Muscle of arm (tissue), 12 donors: ENCODE measurements around the gene SKAP2. TPM values are rescaled to one million over a fixed set of nuclear protein-coding genes. Genes with fewer than 3 reads are reported as not detected.

Source experiments
- DNase-seq: peaks from one replicate; pipeline ENCODE4 v3.0.0-alpha.2; 2013
- polyA plus RNA-seq, 12 donors: library from polyadenylated mRNA; unstranded; fragments of 120-200 nt; gene quantifications; one replicate each; pipeline ENCODE4 v1.2.1, GENCODE V29; 2013; ENCODE audit not compliant: insufficient read length in 12 of 12

The SKAP2 gene
- polyA plus RNA-seq, 12 donors, result 11.8 to 24.6 (median 16.6) TPM; not detected in 1

DNA sequence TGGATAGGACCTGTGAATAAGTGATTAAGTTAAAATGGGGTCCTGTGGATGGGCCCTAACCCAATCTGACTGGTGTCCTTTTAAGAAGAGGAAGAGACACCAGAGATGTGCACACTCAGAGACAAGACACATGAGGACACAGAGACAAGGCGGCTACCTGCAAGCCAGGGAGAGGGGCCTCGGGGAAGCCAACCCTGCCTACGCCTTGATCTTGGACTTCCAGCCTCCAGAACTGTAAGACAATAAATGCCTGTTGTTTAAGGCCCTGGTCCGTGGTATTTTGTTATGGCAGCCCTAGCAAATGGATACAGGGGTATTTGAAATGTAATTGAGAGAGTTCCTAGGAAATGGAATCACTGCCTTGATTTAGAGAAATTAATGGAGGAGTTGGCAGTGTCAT, 225.3 kb downstream of the SKAP2 start:
- no peak for DNase-seq

DNA sequence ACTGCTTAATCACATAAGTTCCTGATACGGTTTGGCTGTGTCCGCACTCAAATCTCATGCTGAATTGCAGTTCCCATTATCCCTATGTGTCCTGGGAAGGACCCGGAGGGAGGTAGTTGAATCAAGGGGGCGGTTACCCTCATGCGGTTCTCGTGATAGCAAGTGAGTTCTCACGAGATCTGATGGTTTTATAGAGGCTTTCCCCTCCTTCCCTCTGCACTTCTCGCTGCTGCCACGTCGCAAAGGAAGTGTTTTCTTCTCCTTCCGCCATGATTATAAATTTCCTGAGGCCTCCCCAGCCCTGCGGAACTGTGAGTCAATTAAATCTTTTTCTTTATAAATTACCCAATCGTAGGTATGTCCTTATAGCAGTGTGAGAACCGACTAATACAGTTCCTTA, 226.2 kb downstream of the SKAP2 start:
- DNase-seq, result no peak

DNA sequence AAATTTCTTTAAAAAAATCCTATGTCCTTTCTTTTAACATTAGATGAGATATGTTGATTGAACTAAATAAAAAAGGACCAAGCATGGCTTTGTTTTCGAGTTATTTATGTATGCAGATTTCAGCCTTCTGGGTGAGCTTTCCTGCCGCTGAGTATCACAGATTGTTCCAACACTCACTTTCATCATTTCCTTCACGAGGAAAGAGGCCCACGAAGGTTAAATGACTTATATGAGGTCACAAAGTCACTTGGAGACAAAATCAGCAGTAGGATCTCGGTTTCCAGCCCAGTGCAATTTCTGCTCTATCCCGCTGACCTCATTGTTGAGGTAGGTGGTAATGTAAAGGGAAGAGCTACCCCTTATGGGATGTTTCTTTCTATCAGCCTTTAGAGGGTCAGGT, 226.8 kb downstream of the SKAP2 start:
- no peak for DNase-seq

DNA sequence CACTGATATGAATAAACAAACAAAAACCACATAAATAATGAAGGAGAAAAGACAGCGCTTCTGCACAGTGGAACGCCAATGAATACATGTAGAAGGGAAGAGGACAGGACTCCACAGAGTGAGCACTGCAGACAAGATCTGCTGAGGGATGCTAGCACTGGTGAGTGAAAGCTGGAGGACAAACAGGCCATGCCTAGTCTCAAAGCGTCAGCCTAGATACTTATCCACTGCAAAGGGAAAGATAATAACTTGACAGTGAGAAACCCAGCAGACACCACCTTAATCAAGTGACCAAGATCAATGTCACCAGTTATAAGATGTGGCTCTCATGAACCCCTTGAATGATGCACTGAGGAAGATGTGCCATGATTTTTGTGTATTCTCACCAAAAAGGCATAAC, 227.6 kb downstream of the SKAP2 start:
- DNase-seq, result no peak

DNA sequence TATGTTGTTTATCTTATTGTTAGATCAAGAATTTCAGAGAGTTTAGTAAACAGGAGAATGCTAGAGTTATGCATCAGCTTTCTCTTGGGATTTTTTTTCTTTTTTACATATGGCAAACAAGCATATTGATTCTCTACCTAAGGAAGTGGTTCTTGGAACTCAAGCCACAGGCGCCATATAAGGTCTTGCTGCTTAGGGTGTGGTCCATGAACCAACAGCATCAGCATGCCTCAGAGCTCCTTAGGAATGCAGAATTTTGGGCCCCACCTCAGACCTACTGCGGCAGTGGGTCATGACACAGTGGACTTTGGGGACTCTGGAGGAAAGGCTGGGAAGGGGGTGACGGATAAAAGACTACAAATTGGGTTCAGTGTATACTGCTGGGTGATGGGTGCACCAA, 230.8 kb downstream of the SKAP2 start:
- no peak for DNase-seq

DNA sequence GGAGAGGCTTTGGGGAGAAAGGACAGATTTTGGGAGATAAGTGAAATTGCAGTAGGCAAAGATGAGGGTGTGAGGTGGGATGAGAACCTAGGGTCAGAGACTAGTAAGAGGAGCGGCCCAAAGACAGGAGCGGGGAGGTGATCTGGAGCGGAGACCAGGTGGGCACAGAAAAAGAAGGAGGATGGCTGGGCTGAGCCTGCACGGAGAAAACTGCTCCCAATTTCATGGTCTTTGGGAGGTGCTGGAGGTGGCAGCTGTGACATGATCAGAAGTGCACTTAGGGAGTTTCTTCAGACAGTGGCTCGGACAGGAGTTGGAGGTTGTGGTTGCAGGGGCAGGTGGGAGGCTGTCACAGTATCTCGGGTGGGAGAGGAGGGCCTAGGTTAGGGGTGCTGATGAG, 232.8 kb downstream of the SKAP2 start:
- no peak for DNase-seq

DNA sequence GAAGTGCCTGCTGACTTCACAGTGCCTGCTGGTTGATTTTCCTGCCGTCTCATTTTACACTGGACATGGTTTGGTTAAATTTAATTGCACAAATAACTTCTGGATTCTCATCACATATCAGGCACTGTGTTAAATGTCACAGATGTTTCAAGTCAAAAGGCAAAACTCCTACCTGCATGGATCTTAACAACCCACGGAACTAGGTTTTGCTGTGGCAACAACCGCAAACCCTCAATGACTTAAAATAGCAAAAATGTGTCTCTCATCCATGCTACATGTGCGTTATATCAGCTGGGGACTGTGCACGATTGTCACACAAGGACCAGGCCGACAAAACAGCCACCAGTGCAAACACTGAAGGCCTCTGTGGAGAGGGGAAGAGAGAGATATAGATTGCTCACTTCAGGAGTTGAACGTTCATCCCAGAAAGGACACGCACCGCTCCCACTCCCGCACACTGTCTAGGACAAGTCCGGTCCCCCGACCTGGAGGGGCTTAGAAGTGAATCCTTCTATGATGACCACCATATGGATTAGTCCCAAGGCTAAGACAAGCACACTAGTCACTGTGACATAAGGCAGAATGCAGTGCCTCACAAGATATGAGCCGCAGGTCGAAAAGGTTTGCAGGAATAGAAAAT, 233.3 kb downstream of the SKAP2 start:
- no peak for DNase-seq

DNA sequence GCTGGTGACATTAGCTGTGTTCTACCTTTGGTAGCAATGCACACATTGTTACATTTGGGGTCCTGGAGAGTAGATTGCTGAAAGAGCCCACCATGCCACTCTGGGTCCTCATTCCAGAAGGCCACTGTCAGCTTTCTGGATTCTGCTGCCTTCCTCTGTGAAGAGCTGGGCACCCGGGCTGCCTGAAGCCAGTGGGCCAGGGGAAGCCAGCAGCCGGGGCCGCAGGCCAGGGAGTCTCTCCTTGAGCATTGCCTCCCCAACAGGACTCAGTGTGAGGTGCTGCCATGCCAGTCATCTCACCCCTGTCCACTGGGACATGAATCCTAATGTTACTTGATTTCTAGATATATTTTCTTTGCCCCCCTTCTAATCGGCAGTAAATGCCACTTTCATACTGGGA, 234.0 kb downstream of the SKAP2 start:
- DNase-seq, result no peak

DNA sequence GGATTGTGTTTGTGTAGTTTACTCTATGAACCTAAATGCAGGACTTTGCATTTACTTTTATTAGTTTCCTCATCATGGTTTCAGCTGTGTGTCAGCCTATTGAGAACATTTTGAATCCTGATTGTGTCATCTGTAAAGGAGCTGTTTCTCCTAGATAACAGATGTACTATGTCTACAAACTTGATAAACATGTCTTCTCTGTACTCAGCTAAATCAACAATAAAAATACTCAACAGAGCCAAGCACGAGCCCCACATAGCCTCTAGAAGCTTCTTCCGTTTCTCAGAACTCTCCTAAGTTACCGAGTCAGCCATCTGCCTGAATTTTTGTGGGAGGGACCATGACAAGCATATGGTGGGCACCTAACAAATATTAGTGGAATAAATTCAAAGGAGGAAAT, 234.7 kb downstream of the SKAP2 start:
- no peak for DNase-seq

DNA sequence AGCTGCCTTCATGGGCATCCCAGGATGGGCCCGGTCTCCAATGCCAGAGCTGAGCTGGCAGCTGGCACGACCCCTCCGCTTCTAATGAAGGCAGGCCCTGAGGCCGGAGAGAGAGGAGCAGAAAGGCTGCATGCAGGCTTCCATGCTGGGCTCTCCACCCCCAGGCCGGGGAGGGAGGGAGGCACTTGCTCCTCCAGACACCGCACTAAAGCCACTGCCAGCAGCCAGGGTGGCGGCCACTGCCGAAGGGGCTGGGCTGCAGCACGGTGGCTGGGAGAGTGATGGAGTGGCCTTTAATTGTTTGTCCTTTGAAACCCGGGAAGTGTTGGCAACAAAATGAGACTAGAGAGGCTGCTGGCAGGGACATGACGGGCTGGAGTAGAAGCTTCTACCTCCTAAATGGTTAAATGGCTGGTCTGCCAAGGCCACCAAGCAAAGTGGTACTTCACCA, 236.5 kb downstream of the SKAP2 start:
- DNase-seq, result no peak

DNA sequence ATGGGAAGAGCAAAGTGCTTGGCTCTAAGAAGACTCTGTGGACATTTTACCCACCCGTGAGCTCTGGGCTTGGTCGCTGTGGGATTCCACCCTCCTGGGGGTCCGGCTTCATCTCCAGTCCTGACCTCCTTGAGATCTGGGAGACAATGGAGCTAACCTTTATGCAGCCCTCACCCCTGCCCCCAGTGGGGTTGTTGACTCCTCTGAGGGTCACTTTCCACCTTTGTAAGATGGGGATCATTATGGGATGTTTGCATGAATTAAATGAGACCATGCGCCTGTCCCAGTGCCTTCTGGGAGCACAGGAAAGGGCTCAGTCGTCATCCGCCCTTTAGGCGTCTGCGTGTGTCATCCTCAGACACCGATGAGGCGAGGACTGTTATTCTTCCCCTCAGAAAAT, 237.2 kb downstream of the SKAP2 start:
- DNase-seq, result no peak

DNA sequence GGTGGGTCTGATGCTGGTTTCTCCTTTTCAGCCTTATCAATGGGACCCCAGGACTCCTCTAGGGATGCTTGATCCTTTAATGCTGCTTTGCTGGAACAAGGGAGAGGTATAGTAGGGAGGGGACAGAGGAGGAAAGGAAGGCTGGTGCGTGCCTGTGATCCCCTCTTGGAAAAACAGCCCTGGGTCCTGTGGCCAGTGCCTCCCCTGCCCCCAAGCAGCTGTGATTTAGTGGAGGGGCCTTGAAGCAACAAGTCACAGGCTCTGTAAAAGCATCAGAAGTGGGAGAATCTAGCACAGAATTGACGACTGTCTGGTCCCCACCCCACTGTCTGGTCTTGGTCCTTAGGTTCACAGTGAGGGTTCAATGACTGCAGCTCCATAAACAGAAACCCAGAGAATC, 237.7 kb downstream of the SKAP2 start:
- no peak for DNase-seq

DNA sequence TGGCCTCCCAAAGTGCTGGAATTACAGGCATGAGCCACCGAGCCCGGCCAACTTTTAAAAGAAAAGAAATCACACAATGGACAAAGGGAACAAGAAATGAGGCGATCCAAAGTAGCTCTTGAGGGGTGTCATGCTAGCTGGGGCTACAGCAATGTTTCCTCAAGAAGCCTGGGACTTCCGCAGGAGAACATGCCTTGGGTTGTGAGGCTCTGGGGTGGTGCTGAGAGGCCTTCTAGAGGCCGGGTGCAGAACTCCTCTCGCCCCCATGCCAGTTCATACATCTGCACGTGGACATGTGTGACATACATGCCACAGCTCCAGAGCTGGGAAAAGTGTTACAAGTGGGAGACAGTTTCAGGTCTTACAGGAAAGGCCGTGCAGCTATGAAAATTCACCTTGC, 238.2 kb downstream of the SKAP2 start:
- no peak for DNase-seq

DNA sequence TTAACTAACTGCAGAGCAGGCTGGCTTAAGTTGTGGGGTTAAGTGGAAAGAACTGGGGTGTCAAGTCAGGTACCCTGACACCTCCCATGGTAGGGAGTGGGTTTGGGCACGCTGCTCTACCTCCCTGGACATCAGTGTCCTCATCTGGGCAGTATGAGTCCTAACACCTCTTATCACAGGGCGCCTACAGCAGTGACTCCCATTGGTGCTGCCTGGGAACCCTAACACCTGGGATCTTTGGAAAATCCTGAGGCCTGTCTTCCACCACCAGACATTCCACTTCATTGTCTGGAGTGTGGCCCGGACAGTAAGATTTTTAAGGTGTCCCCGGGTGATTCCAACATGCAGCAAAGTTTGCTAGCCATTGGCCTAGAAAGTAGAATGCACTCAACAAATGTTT, 239.1 kb downstream of the SKAP2 start:
- DNase-seq, result no peak

DNA sequence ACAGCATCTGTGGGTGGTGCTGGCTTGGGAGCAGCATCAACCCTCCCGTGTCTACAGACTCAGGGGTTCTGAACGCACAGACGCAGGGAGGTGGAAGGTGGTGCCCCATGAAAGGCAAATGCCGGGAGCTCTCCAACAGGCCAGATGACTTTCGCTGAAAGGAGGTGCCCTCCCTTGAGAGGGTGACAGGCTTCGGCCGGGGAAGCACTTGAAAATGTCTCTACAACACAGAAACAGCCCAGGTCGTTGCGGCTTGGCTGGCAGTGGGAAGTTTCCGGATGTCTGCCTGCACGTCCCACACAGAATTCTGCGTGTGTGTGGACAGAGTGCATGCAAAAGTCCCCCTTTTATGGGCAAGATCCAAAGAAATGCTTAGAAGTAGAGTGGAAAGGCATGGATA, 239.6 kb downstream of the SKAP2 start:
- DNase-seq, result no peak

DNA sequence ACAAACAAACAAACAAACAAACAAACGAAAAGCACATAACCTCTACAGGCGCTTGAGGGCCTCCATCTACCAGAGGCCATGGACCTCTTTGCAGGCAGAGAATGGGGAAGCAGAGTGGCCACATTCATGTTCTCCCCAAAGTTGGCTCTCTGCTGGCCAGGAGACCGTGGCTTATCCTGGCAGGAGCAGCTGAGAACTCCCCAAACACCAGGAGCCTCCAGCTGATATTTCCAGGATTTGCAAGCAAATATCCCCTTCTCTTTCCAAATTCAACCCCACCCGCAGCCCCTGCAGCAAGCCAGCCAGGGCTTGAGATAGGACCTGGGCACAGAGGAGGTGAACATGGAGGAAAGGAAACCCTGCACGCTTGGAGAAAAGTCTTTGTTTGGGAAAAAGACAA, 240.0 kb downstream of the SKAP2 start:
- DNase-seq, result no peak

DNA sequence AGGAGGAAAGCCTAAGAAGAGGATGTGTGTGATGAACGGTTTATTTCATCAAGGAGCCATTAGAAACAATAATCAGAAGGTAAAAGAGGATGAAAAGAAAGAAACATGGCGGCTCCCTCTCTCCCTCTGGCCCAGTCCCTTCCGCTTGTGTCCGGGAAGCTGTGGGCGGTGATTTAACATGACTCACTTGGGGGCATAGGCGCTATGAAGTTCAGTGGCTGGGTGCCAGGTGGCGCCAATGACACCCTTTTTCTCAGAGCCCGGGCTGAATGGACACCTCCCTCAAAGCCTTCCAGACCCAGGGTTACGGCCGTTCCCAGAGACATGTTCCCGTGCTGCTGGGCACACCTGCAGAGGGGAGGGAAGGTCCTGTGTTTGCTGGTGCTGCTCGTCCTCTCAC, 244.0 kb downstream of the SKAP2 start:
- DNase-seq, result no peak

DNA sequence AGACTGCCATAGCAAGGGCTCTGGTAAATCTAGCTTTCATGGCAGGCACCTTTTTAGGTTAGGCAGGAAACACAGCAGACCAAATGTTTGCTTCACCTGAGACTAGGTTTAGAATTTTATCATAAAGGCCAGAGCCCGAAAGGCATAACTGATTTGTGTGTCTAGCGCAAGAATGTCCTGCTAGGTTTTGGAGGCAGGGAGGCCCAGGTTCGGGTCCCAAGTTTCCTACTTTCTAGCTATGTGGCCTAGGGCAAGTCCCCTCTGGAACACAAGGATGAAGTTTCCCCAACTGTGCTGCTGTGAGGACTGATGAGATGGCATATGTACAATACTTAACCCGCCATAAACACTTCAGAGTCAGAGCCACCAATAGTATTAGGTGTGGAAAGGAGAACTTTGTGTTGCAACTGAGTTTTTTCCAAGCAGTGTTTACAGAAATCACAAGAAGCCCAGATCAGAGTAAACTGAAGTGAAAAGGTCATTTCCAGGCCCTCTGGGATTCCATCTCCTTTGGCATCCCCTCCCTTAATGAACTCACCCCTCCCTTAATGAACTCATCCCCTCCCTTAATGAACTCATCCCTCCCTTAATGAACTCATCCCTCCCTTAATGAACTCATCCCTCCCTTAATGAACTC, 244.9 kb downstream of the SKAP2 start:
- DNase-seq, result no peak

DNA sequence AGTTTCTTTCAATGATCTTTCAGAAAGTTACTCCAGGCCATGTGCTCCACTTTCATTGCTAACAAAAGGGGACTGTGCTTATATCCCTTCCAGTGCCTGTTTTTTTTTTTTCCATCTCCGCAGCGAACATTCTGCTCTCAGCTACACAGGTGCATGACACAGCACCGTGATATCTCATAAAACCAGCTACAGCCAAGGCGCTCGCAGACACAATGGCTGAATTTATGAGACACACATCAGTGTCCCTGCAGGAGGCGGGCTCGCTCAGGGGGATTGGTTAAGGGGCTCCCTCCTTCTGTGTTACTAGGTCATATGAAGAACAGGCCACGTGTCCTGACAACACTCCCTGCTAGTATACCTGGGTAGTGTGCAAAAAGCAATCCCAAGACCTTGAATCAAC, 245.5 kb downstream of the SKAP2 start:
- DNase-seq, result no peak

DNA sequence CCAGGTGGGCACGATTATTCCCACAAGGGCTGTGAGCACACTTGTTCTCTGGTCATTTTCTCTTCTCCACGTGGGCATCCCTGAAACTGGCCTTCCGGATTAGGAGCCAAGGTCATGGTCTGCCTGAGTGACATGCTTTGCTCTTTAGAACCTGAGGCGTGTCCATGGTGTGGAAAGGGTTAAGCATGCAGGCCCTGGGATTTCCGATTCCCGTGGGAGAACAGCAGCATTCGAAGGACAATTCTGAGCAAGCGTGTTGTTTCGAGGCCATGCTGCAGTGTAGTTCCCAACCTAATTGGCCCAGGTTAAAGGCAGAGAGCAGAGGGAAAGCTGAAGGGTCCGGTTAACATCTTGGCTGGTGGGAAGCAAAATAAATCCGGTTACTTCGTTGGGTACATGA, 245.9 kb downstream of the SKAP2 start:
- no peak for DNase-seq
